ENCODE data around the gene PTCHD4. TPM values are rescaled to one million over a fixed set of nuclear protein-coding genes. Genes with fewer than 3 reads are reported as not detected.

The PTCHD4 gene
- total and polyA plus RNA-seq, 11 donors: 0.01 to 2.0 (median 0.93) TPM

- Histone ChIP-seq H3K36me3 (no peaks in the 10 kb centered on the region), H3K4me3 (no peak overlapping the region), H3K27ac (no peak overlapping the region), H3K27me3 (no peaks in the 10 kb centered on the region), H3K4me1 (no peaks in the 10 kb centered on the region), H3K9me3 (no peaks in the 10 kb centered on the region)
- DNase-seq (no peak), ATAC-seq (no peak)
- intact Hi-C loops (cut with DNase I): no loop called here
- TF ChIP-seq POLR2A (IDR thresholded peaks at IDR 0.05): no peak
- no peak for TF ChIP-seq CTCF (IDR thresholded peaks at IDR 0.05)
- 21 to 38% (median 28%) methylated on average over 3 of the region's 3 CpGs for WGBS, 4 donors
Observed at GRCh38 chr6:48144021-48144420, 33.0 kb upstream of the PTCHD4 start.

GRCh38 chr6:48141975-48142374 lies 31.0 kb upstream of the PTCHD4 start:
- Histone ChIP-seq H3K9me3 (no peaks in the 10 kb centered on the region), H3K27me3 (no peaks in the 10 kb centered on the region), H3K4me1 (no peaks in the 10 kb centered on the region), H3K27ac (no peak overlapping the region), H3K36me3 (no peaks in the 10 kb centered on the region), H3K4me3 (no peak overlapping the region)
- TF ChIP-seq POLR2A (IDR thresholded peaks at IDR 0.05) (no peak), CTCF (IDR thresholded peaks at IDR 0.05) (no peak)
- no peak for ATAC-seq
- intact Hi-C loops (cut with DNase I): no loop called here
- no peak for DNase-seq
- WGBS, 4 donors: 76 to 84% (median 81%) methylated on average over 2 of the region's 2 CpGs

GRCh38 chr6:48139818-48140614 lies 29.0 kb upstream of the PTCHD4 start:
- no peaks in the 10 kb centered on the region for H3K9me3 ChIP-seq
- H3K27ac ChIP-seq: no peak overlapping the region
- no peak for TF ChIP-seq POLR2A (IDR thresholded peaks at IDR 0.05)
- no peak for TF ChIP-seq CTCF (IDR thresholded peaks at IDR 0.05)
- no peak for ATAC-seq
- no peak for DNase-seq
- no peaks in the 10 kb centered on the region for H3K36me3 ChIP-seq
- H3K27me3 ChIP-seq: no peaks in the 10 kb centered on the region
- no peak overlapping the region for H3K4me3 ChIP-seq
- 61 to 78% (median 71%) methylated on average over 2 of the region's 2 CpGs for WGBS, 4 donors
- no peaks in the 10 kb centered on the region for H3K4me1 ChIP-seq
- intact Hi-C loops (cut with DNase I): no loop called here

GRCh38 chr6:48136856-48137255 lies 25.9 kb upstream of the PTCHD4 start:
- no peaks in the 10 kb centered on the region for H3K4me1 ChIP-seq
- intact Hi-C loops (cut with DNase I): no loop called here
- H3K4me3 ChIP-seq: no peak overlapping the region
- WGBS, 4 donors: 55 to 69% (median 63%) methylated on average over 2 of the region's 2 CpGs
- no peak for DNase-seq
- no peak for TF ChIP-seq CTCF (IDR thresholded peaks at IDR 0.05)
- H3K9me3 ChIP-seq: no peaks in the 10 kb centered on the region
- no peak overlapping the region for H3K27ac ChIP-seq
- no peak for ATAC-seq
- no peaks in the 10 kb centered on the region for H3K27me3 ChIP-seq
- no peaks in the 10 kb centered on the region for H3K36me3 ChIP-seq

Measured in heart left ventricle (tissue), 16 donors.